Measurements from ENCODE around the gene NUBP2. TPM values are rescaled to one million over a fixed set of nuclear protein-coding genes. Genes with fewer than 3 reads are reported as not detected.

The NUBP2 gene
- polyA plus RNA-seq, 2 of the 4 experiments (the other 2 are of a cell fraction): 24.7 to 65.3 TPM

- CTCF ChIA-PET: interaction anchor here (1.0 to 8.5 kb wide), 13 partner anchors 9 to 330 kb away, joined by 3 to 56 read pairs (median 5); partner anchors contain the start of genes EME2, IGFALS, MAPK8IP3 and MRPS34
- FAIRE-seq: no peak
Observed at GRCh38 chr16:1762879-1763520, 19.8 kb upstream of the NUBP2 start.

More at GRCh38 chr16:1762879-1763520, 19.8 kb upstream of the NUBP2 start:
- Histone ChIP-seq H3K27ac (no peak overlapping the region), H3K4me3 (no peak overlapping the region), H3K9me3 (no peaks in the 10 kb centered on the region), H3K4me1 (no peaks in the 10 kb centered on the region), H3K4me2 (no peak overlapping the region)
- POLR2A ChIA-PET: interaction anchor here (1.1 to 1.9 kb wide), 2 partner anchors 57 to 71 kb away, joined by 3 to 6 read pairs; partner anchors contain the start of gene MAPK8IP3
- ATAC-seq: no peak
- TF ChIP-seq JUN (IDR thresholded peaks at IDR 0.05) (no peak), HMGXB4 (CRISPR knock-in tag; IDR thresholded peaks at IDR 0.05; ENCODE audit: borderline replicate concordance) (no peak), CTCF (IDR thresholded peaks at IDR 0.05) (no peak), SMC3 (IDR thresholded peaks at IDR 0.05) (no peak), CEBPB (IDR thresholded peaks at IDR 0.05) (no peak), BCL3 (IDR thresholded peaks at IDR 0.05) (no peak), TFCP2L1 (CRISPR knock-in tag; IDR thresholded peaks at IDR 0.05) (no peak), REST (IDR thresholded peaks at IDR 0.05) (no peak), NPAS2 (CRISPR knock-in tag; IDR thresholded peaks at IDR 0.05; ENCODE audit: borderline replicate concordance) (no peak)
- DNase-seq (ENCODE audit: low read depth in 1 of 2, low spot score in 1 of 2): no peak
- 90% methylated on average over 8 of the region's 24 CpGs for WGBS (ENCODE audit: missing lambda C conversion rate)

Measured in A549 (cell line).